MM.1S (cell line): ENCODE results near the gene SLC48A1.
A peak's percentile ranks its signal among the peaks of the same experiment; 100 is the strongest.

Experiments used
- DNase-seq: peaks from one replicate; pipeline ENCODE4 v3.0.0-alpha.2; 2015
- H2AFZ ChIP-seq: fragments of 300-600 bp; sonication (generic); 2 replicates; pipeline ENCODE4 v1.6.0; 2016; ENCODE audit warnings: antibody characterized with exemption, low read length
- H3F3A ChIP-seq: fragments of 300-600 bp; sonication (generic); 2 replicates; pipeline ENCODE4 v1.6.1; 2016; ENCODE audit warnings: mild to moderate bottlenecking, antibody characterized with exemption, low read length, moderate library complexity, mixed read lengths; ENCODE audit not compliant: insufficient read depth
- H3K27ac ChIP-seq: fragments of 300-600 bp; sonication (generic); 2 replicates; pipeline ENCODE4 v1.5.1; 2016; ENCODE audit warnings: mild to moderate bottlenecking, low read length
- H3K27me3 ChIP-seq: fragments of 300-600 bp; sonication (generic); replicated peaks from 2 replicates; pipeline ENCODE4 v1.6.0; 2016; ENCODE audit warnings: low read length; ENCODE audit not compliant: insufficient read depth
- H3K36me3 ChIP-seq: fragments of 300-600 bp; sonication (generic); replicated peaks from 2 replicates; pipeline ENCODE4 v1.6.1; 2016; ENCODE audit warnings: mild to moderate bottlenecking, low read length, mixed read lengths; ENCODE audit not compliant: insufficient read depth
- H3K4me1 ChIP-seq: fragments of 300-600 bp; sonication (generic); 2 replicates; pipeline ENCODE4 v1.6.1; 2016; ENCODE audit warnings: low read length, mixed read lengths
- H3K4me2 ChIP-seq: fragments of 300-600 bp; sonication (generic); 2 replicates; pipeline ENCODE4 v1.6.0; 2016; ENCODE audit warnings: low read depth, low read length
- H3K4me3 ChIP-seq: fragments of 300-600 bp; sonication (generic); 2 replicates; pipeline ENCODE4 v1.5.1; 2016; ENCODE audit warnings: low read length, mixed read lengths
- H3K79me2 ChIP-seq: fragments of 300-600 bp; sonication (generic); 2 replicates; pipeline ENCODE4 v1.6.1; 2016; ENCODE audit warnings: mixed run types, low read length, mixed read lengths
- H3K9ac ChIP-seq: fragments of 300-600 bp; sonication (generic); 2 replicates; pipeline ENCODE4 v1.6.1; 2016; ENCODE audit warnings: low read length, mixed read lengths
- H3K9me2 ChIP-seq: fragments of 300-600 bp; sonication (generic); replicated peaks from 2 replicates; pipeline ENCODE4 v1.6.1; 2016; ENCODE audit warnings: mild to moderate bottlenecking, low read length, mixed read lengths; ENCODE audit not compliant: insufficient read depth
- H3K9me3 ChIP-seq: fragments of 300-600 bp; sonication (generic); replicated peaks from 2 replicates; pipeline ENCODE4 v1.6.1; 2016; ENCODE audit warnings: mild to moderate bottlenecking, low read length, mixed read lengths; ENCODE audit not compliant: insufficient read depth
- H4K20me1 ChIP-seq: fragments of 300-600 bp; sonication (generic); 2 replicates; pipeline ENCODE4 v1.6.1; 2016; ENCODE audit warnings: mild to moderate bottlenecking, low read length, moderate library complexity, mixed read lengths; ENCODE audit not compliant: insufficient read depth
- EZH2 ChIP-seq: fragments of 300-600 bp; sonication (generic); optimal IDR thresholded peaks from 2 replicates; pipeline ENCODE3; 2017; ENCODE audit warnings: low read depth, mild to moderate bottlenecking, antibody characterized with exemption, low read length, mixed read lengths
- EZH2phosphoT487 ChIP-seq: fragments of 300-600 bp; sonication (generic); IDR thresholded peaks from 2 replicates; pipeline ENCODE4 v1.6.1; 2018; ENCODE audit warnings: antibody characterized with exemption, low read length
- TF ChIP-seq, protein P1 (sequence below): fragments of 300-600 bp; sonication (generic); IDR thresholded peaks from 2 replicates; pipeline ENCODE4 v1.5.1; 2016; ENCODE audit warnings: antibody characterized with exemption, low read length, mixed read lengths

SLC48A1 gene

DNA sequence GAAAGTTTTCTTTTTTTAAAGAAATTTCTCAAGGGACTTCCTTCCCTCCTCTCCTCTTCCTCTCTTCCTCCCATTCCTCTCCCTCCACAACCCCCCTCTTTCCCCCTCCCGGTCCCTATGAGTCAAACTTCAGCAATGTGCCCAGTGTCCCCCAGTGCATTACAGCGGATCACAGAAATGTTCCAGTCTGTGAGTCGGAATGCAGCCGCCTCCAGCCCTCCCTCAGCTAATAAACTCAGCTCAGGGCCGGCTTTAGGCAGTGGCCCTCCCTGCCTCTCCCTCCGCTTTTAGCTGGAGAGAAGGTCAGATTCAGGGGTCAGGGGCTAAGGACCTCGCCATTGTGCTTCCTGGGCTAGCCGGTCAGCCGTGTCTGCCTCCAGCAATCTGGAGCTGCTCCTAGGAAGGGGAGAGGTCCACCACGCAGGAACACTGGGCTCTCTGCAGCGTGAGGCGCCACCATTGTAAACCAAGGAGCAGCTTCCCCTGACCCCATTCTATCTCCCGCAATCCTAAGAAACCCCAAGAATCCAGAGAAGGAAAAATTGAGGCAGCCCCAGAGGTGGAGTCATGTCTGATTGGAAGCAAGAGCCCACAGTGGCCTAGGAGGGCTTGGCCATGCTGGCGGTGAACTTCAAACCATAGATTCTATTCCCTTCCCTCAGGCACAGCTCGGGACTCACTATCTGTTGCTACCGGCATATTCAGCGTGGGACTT, 47.8 kb downstream of the SLC48A1 start:
- no peak for TF ChIP-seq EZH2phosphoT487
- no peak for TF ChIP-seq EZH2
- TF ChIP-seq, protein P1, sequence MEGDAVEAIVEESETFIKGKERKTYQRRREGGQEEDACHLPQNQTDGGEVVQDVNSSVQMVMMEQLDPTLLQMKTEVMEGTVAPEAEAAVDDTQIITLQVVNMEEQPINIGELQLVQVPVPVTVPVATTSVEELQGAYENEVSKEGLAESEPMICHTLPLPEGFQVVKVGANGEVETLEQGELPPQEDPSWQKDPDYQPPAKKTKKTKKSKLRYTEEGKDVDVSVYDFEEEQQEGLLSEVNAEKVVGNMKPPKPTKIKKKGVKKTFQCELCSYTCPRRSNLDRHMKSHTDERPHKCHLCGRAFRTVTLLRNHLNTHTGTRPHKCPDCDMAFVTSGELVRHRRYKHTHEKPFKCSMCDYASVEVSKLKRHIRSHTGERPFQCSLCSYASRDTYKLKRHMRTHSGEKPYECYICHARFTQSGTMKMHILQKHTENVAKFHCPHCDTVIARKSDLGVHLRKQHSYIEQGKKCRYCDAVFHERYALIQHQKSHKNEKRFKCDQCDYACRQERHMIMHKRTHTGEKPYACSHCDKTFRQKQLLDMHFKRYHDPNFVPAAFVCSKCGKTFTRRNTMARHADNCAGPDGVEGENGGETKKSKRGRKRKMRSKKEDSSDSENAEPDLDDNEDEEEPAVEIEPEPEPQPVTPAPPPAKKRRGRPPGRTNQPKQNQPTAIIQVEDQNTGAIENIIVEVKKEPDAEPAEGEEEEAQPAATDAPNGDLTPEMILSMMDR = no peak
- no peaks in the 10 kb centered on the region for H3K27me3 ChIP-seq
- peaks cover 57% of the 10 kb centered on the region for H3K4me1 ChIP-seq
- H3K9ac ChIP-seq = peak overlapping the region; percentile 89; the same call in 1 of the 2 replicates
- peak overlapping the region; percentile 64; the same call in 1 of the 2 replicates for H3K27ac ChIP-seq
- DNase-seq = no peak
- H3F3A ChIP-seq = peaks cover 18% of the 10 kb centered on the region
- no peaks in the 10 kb centered on the region for H3K9me2 ChIP-seq
- H2AFZ ChIP-seq = no peak overlapping the region
- peak overlapping the region; percentile 99 for H3K4me2 ChIP-seq
- H3K4me3 ChIP-seq = peak overlapping the region; percentile 83
- H3K36me3 ChIP-seq = no peaks in the 10 kb centered on the region
- no peaks in the 10 kb centered on the region for H3K9me3 ChIP-seq
- peaks cover 43% of the 10 kb centered on the region for H3K79me2 ChIP-seq
- H4K20me1 ChIP-seq = no peaks in the 10 kb centered on the region

DNA sequence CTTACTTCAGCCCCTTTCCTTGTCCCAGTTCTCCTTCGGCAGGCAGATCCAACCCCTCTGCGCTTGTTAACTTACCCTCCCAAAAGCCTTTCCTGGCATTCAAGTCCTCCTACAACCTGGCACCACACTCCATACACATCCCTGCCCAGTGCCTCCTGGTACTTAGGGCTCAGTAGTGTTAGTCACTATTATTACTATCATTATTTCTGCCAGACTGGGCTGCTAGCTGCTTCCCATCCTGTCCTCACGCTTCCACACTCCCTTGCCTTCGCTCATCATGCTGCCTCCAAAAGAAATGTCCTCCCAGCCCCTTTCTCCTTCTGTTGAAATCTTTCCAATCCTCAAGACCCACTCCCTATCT, 48.3 kb downstream of the SLC48A1 start:
- no peaks in the 10 kb centered on the region for H3K36me3 ChIP-seq
- DNase-seq = no peak
- H3K4me2 ChIP-seq = no peak overlapping the region
- H3K9me3 ChIP-seq = no peaks in the 10 kb centered on the region
- peaks cover 57% of the 10 kb centered on the region for H3K4me1 ChIP-seq
- peaks cover 18% of the 10 kb centered on the region for H3F3A ChIP-seq
- no peak overlapping the region for H3K4me3 ChIP-seq
- H3K9me2 ChIP-seq = no peaks in the 10 kb centered on the region
- H3K27ac ChIP-seq = no peak overlapping the region
- H3K27me3 ChIP-seq = no peaks in the 10 kb centered on the region
- no peak overlapping the region for H3K9ac ChIP-seq
- H4K20me1 ChIP-seq = no peaks in the 10 kb centered on the region
- H3K79me2 ChIP-seq = peaks cover 38% of the 10 kb centered on the region
- no peak overlapping the region for H2AFZ ChIP-seq
- TF ChIP-seq, protein P1 = no peak
- TF ChIP-seq EZH2phosphoT487 = no peak
- no peak for TF ChIP-seq EZH2

DNA sequence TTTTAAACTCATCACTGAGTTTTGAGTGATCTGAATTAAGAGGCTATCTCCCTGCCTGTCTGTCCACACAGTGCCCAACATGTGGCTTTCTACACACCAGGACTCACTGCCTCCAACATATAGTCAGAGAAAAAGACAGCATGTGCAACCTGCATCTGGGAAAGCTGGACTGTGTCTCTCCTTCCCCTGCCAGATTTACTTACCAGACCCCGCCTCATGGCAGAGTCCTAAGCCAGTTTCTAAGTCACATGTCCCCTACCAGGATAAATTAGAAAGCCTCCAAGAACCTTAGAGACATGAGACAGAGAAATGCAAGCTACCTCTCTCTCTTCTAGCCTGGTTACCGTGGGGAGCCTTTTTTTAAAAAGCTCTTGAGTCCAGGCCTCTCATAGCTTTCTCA, 49.4 kb downstream of the SLC48A1 start:
- Histone ChIP-seq H2AFZ (no peak overlapping the region), H3K9ac (no peak overlapping the region), H4K20me1 (no peaks in the 10 kb centered on the region), H3K36me3 (no peaks in the 10 kb centered on the region), H3K79me2 (peaks cover 27% of the 10 kb centered on the region), H3K4me3 (no peak overlapping the region), H3K9me3 (no peaks in the 10 kb centered on the region), H3F3A (peaks cover 18% of the 10 kb centered on the region), H3K27ac (no peak overlapping the region), H3K27me3 (no peaks in the 10 kb centered on the region), H3K4me2 (no peak overlapping the region), H3K4me1 (peaks cover 54% of the 10 kb centered on the region), H3K9me2 (no peaks in the 10 kb centered on the region)
- no peak for DNase-seq
- TF ChIP-seq, protein P1 = no peak
- no peak for TF ChIP-seq EZH2
